GM19328 (cell line): Measurements from ENCODE around the gene DOK7.

ENCODE experiments used
- ATAC-seq: cut with Tn5 transposase; IDR thresholded peaks from one replicate; pipeline ENCODE4 v1.9.1; 2021; ENCODE audit warnings: mild to moderate bottlenecking, moderate library complexity; ENCODE audit not compliant: unreplicated experiment

The DOK7 gene

GRCh38 chr4:3427706-3428446 is 35.2 kb upstream of the DOK7 start:
- ATAC-seq = no peak

GRCh38 chr4:3429651-3430050 is 33.5 kb upstream of the DOK7 start:
- no peak for ATAC-seq

GRCh38 chr4:3430524-3430923 is 32.6 kb upstream of the DOK7 start:
- no peak for ATAC-seq

GRCh38 chr4:3431446-3431993 is 31.6 kb upstream of the DOK7 start:
- no peak for ATAC-seq

- no peak for ATAC-seq
These were observed 30.7 kb upstream of the DOK7 start for GRCh38 chr4:3432381-3432790.

- no peak for ATAC-seq
These were observed 29.8 kb upstream of the DOK7 start for GRCh38 chr4:3433138-3433869.

- no peak for ATAC-seq
These were observed 28.0 kb upstream of the DOK7 start for GRCh38 chr4:3434881-3435685.

GRCh38 chr4:3435686-3435956 is 27.5 kb upstream of the DOK7 start:
- no peak for ATAC-seq

GRCh38 chr4:3436048-3436797 is 26.9 kb upstream of the DOK7 start:
- no peak for ATAC-seq

- ATAC-seq = no peak
These were observed 26.1 kb upstream of the DOK7 start for GRCh38 chr4:3436798-3437581.

- no peak for ATAC-seq
These were observed 25.5 kb upstream of the DOK7 start for GRCh38 chr4:3437582-3437936.

- no peak for ATAC-seq
These were observed 24.9 kb upstream of the DOK7 start for GRCh38 chr4:3437998-3438846.

GRCh38 chr4:3438847-3439180 is 24.3 kb upstream of the DOK7 start:
- no peak for ATAC-seq

- ATAC-seq = no peak
These were observed 23.7 kb upstream of the DOK7 start for GRCh38 chr4:3439391-3439790.

GRCh38 chr4:3440011-3440410 is 23.1 kb upstream of the DOK7 start:
- ATAC-seq = no peak

- no peak for ATAC-seq
These were observed 22.1 kb upstream of the DOK7 start for GRCh38 chr4:3440979-3441500.

GRCh38 chr4:3441501-3442459 is 21.3 kb upstream of the DOK7 start, which contains the start of gene HGFAC:
HGFAC (plus strand) TSS chr4:3441968; CDS start chr4:3442002, 34 bp downstream.
- no peak for ATAC-seq

GRCh38 chr4:3442460-3442958 is 20.6 kb upstream of the DOK7 start:
- ATAC-seq = no peak
